H54 (cell line): Measurements from ENCODE around the gene ENO3.
"Not testable (repeated sequence)": the region's sequence is repeated elsewhere in the genome, so short reads cannot be mapped to it uniquely, and the experiment has no call there.

Experiments
- DNase-seq: peaks from one replicate; pipeline ENCODE4 v3.0.0; 2011; ENCODE audit warnings: low spot score, mixed read lengths; ENCODE audit not compliant: insufficient read length
- FAIRE-seq: peaks from 3 replicates; lab custom pipeline; 2011; peaks lifted over from hg19 to GRCh38; lab: Jason Lieb, UNC
- POLR2A ChIP-seq: IDR thresholded peaks from 2 replicates; pipeline ENCODE4 v1.6.1; 2011; ENCODE audit warnings: low read depth, mild to moderate bottlenecking, low read length

ENO3 gene

GRCh38 chr17:4950746-4951204 is at the start of gene ENO3:
Gene ENO3, plus strand, starts transcription at chr17:4951119. Its CDS starts 711 bp downstream, at chr17:4951830.
- DNase-seq (no peak), FAIRE-seq (no peak)
- TF ChIP-seq POLR2A, result no peak

GRCh38 chr17:4901648-4902344 is 49.1 kb upstream of the ENO3 start:
- no peak for FAIRE-seq
- no peak for TF ChIP-seq POLR2A
- DNase-seq, result no peak

GRCh38 chr17:4902540-4902939 is 48.4 kb upstream of the ENO3 start:
- DNase-seq, result no peak
- FAIRE-seq, result no peak
- no peak for TF ChIP-seq POLR2A

- no peak for TF ChIP-seq POLR2A
- DNase-seq, result peak; percentile 52
- FAIRE-seq, result peak; percentile 30
Observed at GRCh38 chr17:4903051-4903818, 47.7 kb upstream of the ENO3 start, which contains the start of gene CHRNE. Gene CHRNE, minus strand, starts transcription at chr17:4903098. Its CDS starts 35 bp downstream, at chr17:4903063.

GRCh38 chr17:4906642-4907041 is 44.3 kb upstream of the ENO3 start:
- DNase-seq, result not testable (repeated sequence)

GRCh38 chr17:4908301-4908700 is 42.6 kb upstream of the ENO3 start:
- TF ChIP-seq POLR2A, result no peak
- DNase-seq, result no peak
- FAIRE-seq, result no peak

More at GRCh38 chr17:4906642-4907041, 44.3 kb upstream of the ENO3 start:
- not testable (repeated sequence) for FAIRE-seq

GRCh38 chr17:4908711-4909496 is 42.0 kb upstream of the ENO3 start:
- TF ChIP-seq POLR2A, result no peak
- FAIRE-seq (no peak), DNase-seq (peak; percentile 85)

- no peak for DNase-seq
- FAIRE-seq, result no peak
- no peak for TF ChIP-seq POLR2A
Observed at GRCh38 chr17:4913994-4914393, 36.9 kb upstream of the ENO3 start.

- DNase-seq, FAIRE-seq: not testable (repeated sequence)
Observed at GRCh38 chr17:4914551-4914950, 36.4 kb upstream of the ENO3 start.

- FAIRE-seq (no peak), DNase-seq (no peak)
- TF ChIP-seq POLR2A, result no peak
Observed at GRCh38 chr17:4919511-4920047, 31.3 kb upstream of the ENO3 start.

- FAIRE-seq (no peak), DNase-seq (no peak)
- no peak for TF ChIP-seq POLR2A
Observed at GRCh38 chr17:4920351-4921048, 30.4 kb upstream of the ENO3 start.

- no peak for TF ChIP-seq POLR2A
- DNase-seq (no peak), FAIRE-seq (no peak)
Observed at GRCh38 chr17:4921320-4921719, 29.6 kb upstream of the ENO3 start.

GRCh38 chr17:4926577-4927335 is 24.2 kb upstream of the ENO3 start:
- DNase-seq, FAIRE-seq: not testable (repeated sequence)
